Loucy (cell line): ENCODE results near the gene SECISBP2L.

Experiments used
- H2AFZ ChIP-seq: fragments of 200-600 bp; sonication (generic); 2 replicates; pipeline ENCODE4 v1.6.0; 2016; ENCODE audit warnings: antibody characterized with exemption, mild to moderate bottlenecking, low read length, moderate library complexity
- H3F3A ChIP-seq: fragments of 200-600 bp; 2 replicates; pipeline ENCODE4 v1.6.0; 2016; ENCODE audit warnings: antibody characterized with exemption, low read depth, mild to moderate bottlenecking
- H3K27me3 ChIP-seq: fragments of 200-600 bp; sonication (generic); 2 replicates; pipeline ENCODE4 v1.6.1; 2014; ENCODE audit warnings: low read length, mild to moderate bottlenecking; ENCODE audit not compliant: insufficient read depth, poor library complexity, severe bottlenecking
- H3K36me3 ChIP-seq: fragments of 200-600 bp; sonication (generic); 2 replicates; pipeline ENCODE4 v1.6.1; 2016; ENCODE audit warnings: low read length; ENCODE audit not compliant: insufficient read depth
- H3K4me1 ChIP-seq: fragments of 200-600 bp; sonication (generic); 2 replicates; pipeline ENCODE4 v1.5.1; 2014; ENCODE audit warnings: low read length, mild to moderate bottlenecking; ENCODE audit not compliant: insufficient read depth, poor library complexity, severe bottlenecking
- H3K4me2 ChIP-seq: fragments of 200-600 bp; sonication (generic); 2 replicates; pipeline ENCODE4 v1.6.0; 2014; ENCODE audit warnings: antibody characterized with exemption, low read length, low read depth, mild to moderate bottlenecking; ENCODE audit not compliant: poor library complexity, severe bottlenecking
- H3K4me3 ChIP-seq: fragments of 200-600 bp; sonication (generic); 2 replicates; pipeline ENCODE4 v1.5.1; 2014; ENCODE audit warnings: low read length, mild to moderate bottlenecking, mixed read lengths; ENCODE audit not compliant: poor library complexity, severe bottlenecking
- H3K79me2 ChIP-seq: fragments of 200-600 bp; sonication (generic); 2 replicates; pipeline ENCODE4 v1.6.1; 2014; ENCODE audit warnings: low read length; ENCODE audit not compliant: insufficient read depth
- H3K9ac ChIP-seq: fragments of 200-600 bp; sonication (generic); 2 replicates; pipeline ENCODE4 v1.6.0; 2014; ENCODE audit warnings: mild to moderate bottlenecking, low read depth, low read length, moderate library complexity; ENCODE audit not compliant: poor library complexity, severe bottlenecking
- H3K9me2 ChIP-seq: fragments of 200-600 bp; sonication (generic); replicated peaks from 2 replicates; pipeline ENCODE4 v1.6.1; 2016; ENCODE audit warnings: low read depth, low read length, mixed read lengths
- H3K9me3 ChIP-seq: fragments of 200-600 bp; sonication (generic); 2 replicates; pipeline ENCODE4 v1.6.1; 2014; ENCODE audit warnings: mild to moderate bottlenecking, antibody characterized with exemption, low read length, low read depth; ENCODE audit not compliant: insufficient read depth
- H4K20me1 ChIP-seq: fragments of 200-600 bp; sonication (generic); 2 replicates; pipeline ENCODE4 v1.6.0; 2014; ENCODE audit warnings: antibody characterized with exemption, low read length, mild to moderate bottlenecking; ENCODE audit not compliant: insufficient read depth, poor library complexity, severe bottlenecking
- CTCF ChIP-seq: fragments of 200-600 bp; sonication (generic); conservative IDR thresholded peaks from 2 replicates; pipeline ENCODE4 v1.5.1; 2014; ENCODE audit warnings: mild to moderate bottlenecking, antibody characterized with exemption, low read length
- EZH2phosphoT487 ChIP-seq: fragments of 200-600 bp; IDR thresholded peaks from 2 replicates; pipeline ENCODE4 v1.6.1; 2018; ENCODE audit warnings: antibody characterized with exemption, mild to moderate bottlenecking, moderate library complexity, borderline replicate concordance

Gene SECISBP2L

GRCh38 chr15:48986240-48986639 is 60.0 kb downstream of the SECISBP2L start:
- Histone ChIP-seq H3K4me2 (no peak overlapping the region), H3K79me2 (no peaks in the 10 kb centered on the region), H3K4me3 (no peak overlapping the region), H2AFZ (no peak overlapping the region), H3K9me2 (no peaks in the 10 kb centered on the region), H3K9me3 (no peaks in the 10 kb centered on the region), H3K36me3 (peaks cover 9% of the 10 kb centered on the region; the same call in 1 of the 2 replicates), H3F3A (no peaks in the 10 kb centered on the region), H3K27me3 (no peaks in the 10 kb centered on the region), H3K4me1 (no peaks in the 10 kb centered on the region), H4K20me1 (no peaks in the 10 kb centered on the region), H3K9ac (no peak overlapping the region)
- TF ChIP-seq CTCF, result no peak
- TF ChIP-seq EZH2phosphoT487, result no peak

GRCh38 chr15:48985516-48985915 is 60.7 kb downstream of the SECISBP2L start:
- no peak overlapping the region for H3K4me2 ChIP-seq
- TF ChIP-seq EZH2phosphoT487, result no peak
- no peak for TF ChIP-seq CTCF

GRCh38 chr15:48984811-48985352 is 61.4 kb downstream of the SECISBP2L start:
- Histone ChIP-seq H3K4me1 (no peaks in the 10 kb centered on the region), H3F3A (no peaks in the 10 kb centered on the region), H3K36me3 (peaks cover under 1% of the 10 kb centered on the region; the same call in 1 of the 2 replicates), H2AFZ (no peak overlapping the region), H3K79me2 (no peaks in the 10 kb centered on the region), H3K27me3 (no peaks in the 10 kb centered on the region), H3K4me3 (no peak overlapping the region), H4K20me1 (no peaks in the 10 kb centered on the region), H3K9me2 (no peaks in the 10 kb centered on the region), H3K9me3 (no peaks in the 10 kb centered on the region), H3K4me2 (no peak overlapping the region), H3K9ac (no peak overlapping the region)
- TF ChIP-seq EZH2phosphoT487 (no peak), CTCF (no peak)

More at GRCh38 chr15:48985516-48985915, 60.7 kb downstream of the SECISBP2L start:
- no peaks in the 10 kb centered on the region for H4K20me1 ChIP-seq
- H3K4me3 ChIP-seq, result no peak overlapping the region
- H3K9me2 ChIP-seq, result no peaks in the 10 kb centered on the region
- no peaks in the 10 kb centered on the region for H3K4me1 ChIP-seq
- no peaks in the 10 kb centered on the region for H3K79me2 ChIP-seq
- peaks cover 7% of the 10 kb centered on the region; the same call in 1 of the 2 replicates for H3K36me3 ChIP-seq
- no peaks in the 10 kb centered on the region for H3F3A ChIP-seq
- no peaks in the 10 kb centered on the region for H3K9me3 ChIP-seq
- no peak overlapping the region for H2AFZ ChIP-seq
- H3K27me3 ChIP-seq, result no peaks in the 10 kb centered on the region
- H3K9ac ChIP-seq, result no peak overlapping the region
